Lower leg skin (tissue), 3 donors: ENCODE measurements around the gene CNTNAP1.

Experiments
- POLR2A ChIP-seq, 2 donors: fragments of 450-650 bp; IDR thresholded peaks; one replicate each; pipeline ENCODE4 v1.6.1; 2016 to 2017; ENCODE audit warnings: antibody characterized with exemption in 2 of 2, mild to moderate bottlenecking in 1 of 2, moderate library complexity in 1 of 2
- TF ChIP-seq, protein P1 (sequence below), 3 donors: fragments of 450-650 bp; IDR thresholded peaks; one replicate each; pipeline ENCODE4 v1.5.1; 2016; ENCODE audit warnings: antibody characterized with exemption in 3 of 3, mild to moderate bottlenecking in 3 of 3, moderate library complexity in 2 of 3

DNA sequence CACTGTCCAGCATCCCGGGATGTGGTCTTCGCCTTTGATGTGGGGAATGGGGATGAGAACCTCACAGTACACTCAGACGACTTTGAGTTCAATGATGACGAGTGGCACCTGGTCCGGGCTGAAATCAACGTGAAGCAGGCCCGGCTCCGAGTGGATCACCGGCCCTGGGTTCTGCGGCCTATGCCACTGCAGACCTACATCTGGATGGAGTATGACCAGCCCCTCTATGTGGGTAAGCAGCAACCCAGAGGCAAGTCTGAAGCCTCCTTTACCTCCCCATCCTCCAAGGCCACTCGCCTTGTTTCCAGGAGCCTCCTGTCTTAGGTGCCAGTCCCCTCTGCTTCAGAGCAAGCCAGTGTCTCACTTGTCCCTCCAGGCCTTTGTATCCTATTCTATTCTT lies 10.2 kb downstream of the CNTNAP1 start:
- TF ChIP-seq, protein P1, sequence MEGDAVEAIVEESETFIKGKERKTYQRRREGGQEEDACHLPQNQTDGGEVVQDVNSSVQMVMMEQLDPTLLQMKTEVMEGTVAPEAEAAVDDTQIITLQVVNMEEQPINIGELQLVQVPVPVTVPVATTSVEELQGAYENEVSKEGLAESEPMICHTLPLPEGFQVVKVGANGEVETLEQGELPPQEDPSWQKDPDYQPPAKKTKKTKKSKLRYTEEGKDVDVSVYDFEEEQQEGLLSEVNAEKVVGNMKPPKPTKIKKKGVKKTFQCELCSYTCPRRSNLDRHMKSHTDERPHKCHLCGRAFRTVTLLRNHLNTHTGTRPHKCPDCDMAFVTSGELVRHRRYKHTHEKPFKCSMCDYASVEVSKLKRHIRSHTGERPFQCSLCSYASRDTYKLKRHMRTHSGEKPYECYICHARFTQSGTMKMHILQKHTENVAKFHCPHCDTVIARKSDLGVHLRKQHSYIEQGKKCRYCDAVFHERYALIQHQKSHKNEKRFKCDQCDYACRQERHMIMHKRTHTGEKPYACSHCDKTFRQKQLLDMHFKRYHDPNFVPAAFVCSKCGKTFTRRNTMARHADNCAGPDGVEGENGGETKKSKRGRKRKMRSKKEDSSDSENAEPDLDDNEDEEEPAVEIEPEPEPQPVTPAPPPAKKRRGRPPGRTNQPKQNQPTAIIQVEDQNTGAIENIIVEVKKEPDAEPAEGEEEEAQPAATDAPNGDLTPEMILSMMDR (IDR thresholded peaks at IDR 0.05), result no peak
- no peak for TF ChIP-seq POLR2A (IDR thresholded peaks at IDR 0.05)
